GM19193 (cell line): ENCODE measurements around the gene AGBL3.

Experiments
- POLR2A ChIP-seq: IDR thresholded peaks from 4 replicates; pipeline ENCODE4 v1.6.1; 2011; ENCODE audit not compliant: insufficient read depth, insufficient read length; ENCODE audit errors: extremely low read depth

Gene AGBL3

DNA sequence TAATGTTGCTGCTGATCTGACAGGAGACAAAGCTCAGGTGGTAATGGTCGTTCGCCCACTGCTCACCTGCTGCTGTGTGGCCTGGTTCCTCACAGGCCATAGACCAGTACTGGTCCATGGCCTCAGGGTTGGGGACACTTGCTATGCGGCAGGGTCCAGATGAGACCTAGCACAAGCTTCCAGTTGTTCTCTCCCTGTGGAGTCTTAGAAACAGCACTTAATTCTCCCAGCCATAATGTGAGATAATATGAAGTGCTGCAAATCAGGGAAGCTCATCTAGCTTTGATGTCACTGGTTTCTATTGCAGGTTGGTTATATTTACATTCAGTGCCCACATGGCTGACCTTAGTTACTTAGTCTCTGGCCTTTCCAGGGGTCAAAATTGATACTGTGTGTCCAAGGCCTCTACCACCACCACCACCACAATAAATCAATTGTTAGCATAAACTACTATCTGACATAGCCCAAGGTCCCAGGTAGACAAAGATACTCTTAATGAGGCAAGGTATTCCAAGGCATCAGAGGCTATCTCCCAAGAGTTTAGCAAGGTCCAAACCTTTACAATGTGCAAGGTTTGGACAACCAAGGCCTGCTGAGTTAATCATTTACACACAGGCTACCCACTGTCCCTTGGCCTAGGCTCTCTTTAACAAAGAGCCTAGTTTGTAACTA is 11.0 kb downstream of the AGBL3 start:
- TF ChIP-seq POLR2A, result no peak

DNA sequence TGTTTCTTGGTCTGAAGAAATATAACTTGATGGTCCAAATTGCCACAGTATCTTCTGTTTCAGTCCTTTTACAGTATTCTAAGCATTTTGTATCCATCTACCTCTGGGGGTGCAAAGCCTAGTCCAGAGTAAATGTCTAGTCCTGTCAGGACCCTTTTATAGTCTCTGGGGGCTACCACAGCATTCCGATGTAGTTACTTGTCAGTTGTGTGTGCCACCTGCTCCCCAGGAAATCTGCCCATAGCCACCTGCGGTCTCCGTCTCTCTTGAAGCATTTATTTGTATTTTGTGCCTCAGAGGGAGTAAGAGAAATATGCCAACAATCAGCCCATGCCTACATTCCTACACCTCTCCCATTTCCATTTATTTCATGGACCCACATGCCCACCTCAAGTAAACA is 12.8 kb downstream of the AGBL3 start:
- TF ChIP-seq POLR2A, result no peak

DNA sequence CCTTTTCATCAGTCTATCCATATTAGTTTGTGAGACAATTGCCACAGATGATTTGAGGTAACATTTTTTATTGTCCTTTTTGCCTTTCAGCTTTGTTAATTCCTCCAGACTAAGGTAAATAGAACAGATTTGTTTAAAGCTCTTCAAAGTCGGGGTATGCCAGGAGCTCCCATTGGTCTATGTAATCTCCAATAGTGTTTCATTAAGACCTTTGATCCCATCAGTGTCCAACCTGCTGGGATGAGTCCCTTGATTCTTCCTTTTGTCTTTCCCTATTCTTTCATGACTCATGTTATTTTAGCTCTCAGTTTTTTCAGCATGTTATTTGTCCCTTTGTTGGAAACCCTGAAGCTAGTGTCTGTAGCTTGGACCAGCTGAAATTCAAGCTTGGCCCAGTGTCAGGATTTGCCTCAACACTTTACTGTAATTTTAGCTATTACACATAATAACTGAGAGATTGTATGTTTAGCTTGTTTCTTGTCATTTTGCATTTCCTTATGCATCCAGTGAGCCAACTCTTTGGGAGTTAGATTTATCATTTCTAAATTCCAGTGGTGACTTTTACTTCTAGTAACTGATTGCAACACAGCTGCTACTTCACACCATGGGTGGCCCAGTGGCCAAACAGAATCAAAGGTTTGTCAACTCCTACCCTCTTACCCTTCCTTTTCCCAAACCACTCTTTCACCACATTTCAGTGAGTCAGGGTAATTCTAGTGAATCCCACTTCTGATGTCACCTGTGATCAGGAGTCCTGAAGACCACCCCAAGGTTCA is 15.3 kb downstream of the AGBL3 start:
- TF ChIP-seq POLR2A, result no peak

DNA sequence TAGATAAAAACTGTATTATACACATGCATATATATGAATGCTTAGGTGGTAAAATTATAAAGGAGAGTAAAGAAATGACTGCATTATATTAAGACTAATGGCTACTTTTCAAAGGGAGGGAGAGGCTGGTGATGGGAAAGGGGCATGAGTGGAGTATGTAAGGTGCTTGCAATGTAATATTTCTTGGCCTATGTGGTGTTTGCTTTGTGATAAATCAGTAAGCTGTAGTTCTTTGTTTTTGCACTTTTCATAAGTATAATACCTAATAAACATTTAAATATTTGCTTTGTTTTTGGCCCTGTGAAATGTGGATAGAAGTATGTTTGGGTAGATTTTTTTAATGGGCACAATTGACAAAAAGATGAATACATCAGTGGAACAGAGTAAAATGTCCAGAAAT is 25.9 kb downstream of the AGBL3 start:
- TF ChIP-seq POLR2A, result no peak

DNA sequence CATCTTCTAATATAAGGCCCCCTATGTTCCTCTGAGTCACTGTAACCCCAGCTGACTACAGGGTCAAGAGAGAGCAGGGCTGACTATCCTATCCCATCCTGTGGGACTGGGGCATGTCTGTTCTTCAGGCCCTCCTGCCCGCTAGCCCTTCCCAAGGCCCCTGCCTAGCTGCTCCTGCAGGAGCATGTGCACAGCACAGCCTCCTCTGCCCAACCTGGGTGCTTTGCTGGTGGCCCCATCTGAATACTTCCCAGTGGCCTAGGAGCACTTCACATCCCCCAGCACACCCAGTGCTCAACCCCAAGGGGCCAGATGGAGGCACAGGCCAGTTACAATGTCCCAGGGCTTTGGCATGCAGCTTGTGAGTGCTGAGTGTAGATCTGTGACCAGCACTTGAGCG is 37.3 kb downstream of the AGBL3 start:
- TF ChIP-seq POLR2A, result no peak

DNA sequence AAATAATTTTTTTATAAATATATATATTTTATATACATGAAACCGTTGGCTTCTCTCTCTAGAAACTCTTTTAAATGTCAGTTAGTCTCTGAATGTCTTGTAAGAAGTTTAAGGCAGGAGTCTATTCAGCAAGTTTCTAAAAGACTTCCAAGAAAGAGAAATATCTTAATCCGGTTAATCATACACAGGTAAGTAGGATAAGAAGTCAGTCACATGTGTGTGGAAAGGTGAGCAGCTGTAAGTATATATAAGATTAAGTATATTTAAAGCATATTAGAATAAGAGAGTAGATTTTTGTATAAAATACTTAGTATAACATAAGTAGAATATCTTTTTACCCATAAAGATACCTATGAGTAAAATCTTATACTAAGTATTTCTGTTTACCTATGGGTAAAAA is 48.9 kb downstream of the AGBL3 start:
- TF ChIP-seq POLR2A, result no peak

DNA sequence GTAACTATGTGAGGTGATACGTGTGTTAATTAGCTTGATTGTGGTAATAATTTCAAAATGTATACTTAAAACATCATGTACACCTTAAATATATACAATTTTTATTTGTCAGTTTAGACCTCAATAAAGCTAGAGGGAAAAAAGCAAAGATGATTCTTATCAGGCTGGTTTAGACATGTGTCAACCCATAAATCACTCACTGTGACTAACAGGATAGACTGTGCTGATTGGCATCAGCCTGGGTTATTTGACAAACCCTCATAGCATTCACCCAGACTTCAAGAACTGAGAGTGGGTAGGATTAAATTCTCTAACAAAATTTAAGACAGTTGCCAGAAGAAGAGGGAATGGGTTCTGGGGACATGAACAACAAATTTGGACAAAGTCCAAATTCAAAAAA is 87.8 kb downstream of the AGBL3 start:
- no peak for TF ChIP-seq POLR2A

DNA sequence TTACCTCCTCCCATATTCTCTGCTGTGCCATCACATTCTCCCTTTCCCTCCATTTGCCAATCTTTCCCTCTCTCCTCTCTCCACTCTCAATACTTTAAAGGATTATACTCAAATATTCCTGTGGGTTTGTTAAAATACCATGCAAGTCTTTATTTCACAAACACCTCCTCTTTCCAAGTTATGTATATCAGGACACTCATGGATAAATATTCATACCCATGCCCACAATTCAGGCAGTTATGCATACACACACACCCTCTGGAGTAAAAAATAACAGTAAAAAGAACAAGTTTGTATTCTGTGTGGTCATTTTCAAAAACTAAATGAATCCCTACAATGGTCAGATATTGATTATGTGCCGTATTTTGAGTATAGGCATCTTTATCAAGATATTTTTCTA is 88.2 kb downstream of the AGBL3 start:
- TF ChIP-seq POLR2A, result no peak

DNA sequence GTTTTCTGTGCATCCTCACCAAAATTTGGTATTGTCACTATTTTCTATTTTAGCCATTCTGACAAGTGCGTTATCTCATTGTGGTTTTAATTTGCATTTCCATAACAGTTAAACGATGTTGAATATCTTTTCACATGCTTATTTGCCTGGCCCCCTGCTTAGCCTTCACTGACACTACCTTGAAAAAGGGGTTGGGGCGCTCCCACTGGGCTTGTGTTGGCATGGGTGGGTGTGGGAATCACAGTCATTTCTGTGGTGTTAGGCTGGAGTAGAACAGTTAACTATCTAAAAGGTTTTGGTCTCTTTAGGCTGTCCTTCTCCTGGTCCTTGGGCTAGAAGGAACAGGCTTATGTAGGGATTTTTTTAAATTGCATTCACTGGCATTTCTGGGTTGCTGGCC is 89.4 kb downstream of the AGBL3 start:
- TF ChIP-seq POLR2A, result no peak

DNA sequence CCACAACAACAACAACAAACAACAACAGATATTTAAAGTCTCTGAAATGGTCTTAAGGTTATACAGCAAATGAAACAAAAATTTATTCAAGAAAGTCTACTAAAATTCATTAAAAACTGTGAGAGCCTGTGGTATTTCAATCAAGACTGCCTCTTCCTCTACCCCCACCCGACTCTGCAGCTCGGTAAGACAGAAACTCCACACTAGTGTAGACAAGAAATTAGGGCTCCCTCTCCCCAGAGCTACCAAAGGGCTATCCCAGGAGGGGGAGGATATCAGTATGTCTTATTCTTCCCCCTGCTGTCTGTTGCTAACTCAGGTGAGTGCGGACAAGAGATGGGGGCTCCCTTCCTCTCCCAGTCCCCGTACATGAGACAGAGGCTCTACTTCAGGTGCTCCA is 90.6 kb downstream of the AGBL3 start:
- TF ChIP-seq POLR2A, result no peak

DNA sequence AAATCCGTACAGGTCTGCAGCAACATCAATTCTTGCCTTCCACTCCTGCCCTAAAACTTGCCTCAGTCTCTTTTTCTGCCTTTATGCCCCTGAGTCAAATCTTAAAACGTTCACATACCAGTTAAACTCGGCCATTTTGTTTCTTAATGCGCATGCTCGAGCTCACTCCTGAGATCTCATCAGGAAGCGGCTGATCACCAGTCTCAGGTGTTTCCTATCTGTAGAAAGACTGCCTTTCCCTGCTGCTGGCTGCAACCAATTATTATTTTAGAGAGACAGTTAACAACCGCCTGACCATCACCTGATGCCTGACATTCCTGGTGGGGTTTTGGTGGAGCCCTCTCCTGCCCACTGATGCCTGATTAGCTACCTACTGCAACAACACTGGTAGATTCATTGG is 91.3 kb downstream of the AGBL3 start:
- no peak for TF ChIP-seq POLR2A

DNA sequence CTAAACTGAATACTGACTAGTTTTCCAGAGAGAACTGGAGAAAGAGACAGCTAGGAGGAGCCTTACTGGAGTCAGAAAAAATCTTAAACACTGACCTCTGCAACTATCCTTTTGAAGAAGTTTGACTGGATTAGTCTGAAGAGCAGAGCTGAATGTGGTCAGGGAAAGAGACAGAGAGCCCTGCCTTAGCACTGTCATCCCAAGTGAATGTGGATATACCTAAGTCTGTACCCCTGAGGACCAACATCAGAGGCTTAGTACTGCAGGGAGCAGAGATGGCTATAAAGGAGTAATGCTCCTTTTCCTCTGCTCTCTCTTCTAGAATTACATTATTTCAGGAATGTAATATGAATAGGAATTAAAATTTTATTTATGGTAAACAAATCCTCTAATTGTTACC is 91.7 kb downstream of the AGBL3 start:
- no peak for TF ChIP-seq POLR2A

DNA sequence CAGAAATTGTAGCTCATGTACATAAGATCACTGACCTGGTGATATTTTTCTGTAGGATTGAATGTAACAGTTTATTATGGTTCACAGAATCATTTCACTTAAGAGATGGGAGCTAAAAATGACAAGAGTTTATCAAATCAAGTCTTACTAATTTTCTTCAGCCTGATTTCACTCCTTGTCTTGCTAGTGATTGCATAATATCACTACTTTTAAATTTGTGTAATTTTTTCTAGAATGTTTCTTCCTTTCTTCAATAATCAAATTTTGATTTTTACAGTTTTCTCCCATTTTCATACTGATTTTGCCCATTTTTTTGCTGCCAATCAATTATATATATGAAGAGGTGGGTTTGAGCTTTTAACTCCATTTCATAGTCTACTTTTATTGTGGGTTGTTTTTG is 92.8 kb downstream of the AGBL3 start:
- TF ChIP-seq POLR2A, result no peak

DNA sequence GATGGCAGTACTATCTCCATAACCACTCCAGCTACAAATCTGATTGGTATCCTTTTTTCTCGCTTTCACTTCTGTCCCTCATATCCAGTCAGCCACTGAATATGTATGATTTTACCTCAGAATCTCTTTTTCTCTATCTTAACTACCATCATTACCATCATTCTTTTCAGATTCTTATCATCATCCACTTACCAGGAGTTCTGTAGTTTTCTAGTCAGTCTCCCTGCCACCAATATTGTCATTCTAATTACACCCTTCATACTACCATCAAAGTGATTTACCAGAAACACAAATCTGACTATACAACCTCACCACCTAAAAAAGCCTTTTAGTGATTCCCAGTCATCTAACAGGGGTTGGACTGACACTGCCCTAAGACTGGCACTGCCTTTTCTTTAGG is 96.7 kb downstream of the AGBL3 start:
- no peak for TF ChIP-seq POLR2A

DNA sequence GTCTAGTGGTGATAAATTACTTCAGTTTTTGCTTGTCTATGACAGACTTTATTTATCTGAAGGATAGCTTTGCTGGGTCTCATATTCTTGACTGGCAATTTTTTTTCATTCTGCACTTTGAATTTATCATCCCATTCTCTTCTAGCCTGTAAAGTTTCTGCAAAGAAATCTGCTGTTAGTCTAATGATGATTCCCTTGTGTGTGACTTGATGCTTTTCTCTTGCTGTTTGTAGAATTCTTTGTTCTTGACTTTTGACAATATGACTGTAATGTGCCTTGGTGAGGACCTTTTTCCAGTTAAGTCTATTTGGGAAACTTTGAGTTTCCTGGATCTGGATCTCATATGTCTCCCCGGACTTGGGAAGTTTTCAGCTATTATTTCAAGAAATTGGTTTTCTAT is 102.3 kb downstream of the AGBL3 start:
- no peak for TF ChIP-seq POLR2A

DNA sequence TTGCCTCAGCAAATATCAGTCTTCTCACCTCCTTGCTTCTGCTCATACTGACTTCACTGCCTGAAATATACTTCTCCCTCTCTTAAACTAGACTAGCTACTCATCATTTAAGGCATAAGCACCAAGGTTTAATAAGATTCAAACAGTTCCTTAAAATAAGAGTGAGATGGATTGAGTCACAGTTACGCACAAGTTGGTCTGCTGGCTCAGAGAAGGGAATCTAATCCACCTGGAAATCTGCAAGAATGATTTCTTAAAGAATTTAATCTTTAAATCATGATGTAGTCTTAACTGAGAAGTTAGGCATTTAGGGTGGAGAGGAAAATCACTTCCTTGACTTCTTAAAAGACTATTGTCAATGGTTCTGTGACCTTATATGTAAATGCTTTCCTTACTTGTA is 105.4 kb downstream of the AGBL3 start:
- no peak for TF ChIP-seq POLR2A
